HEK293T (cell line): ENCODE results near the gene FBH1.

Experiments used
- FOXK2 ChIP-seq: fragments of 450-650 bp; IDR thresholded peaks from 2 replicates; pipeline ENCODE4 v1.6.1; 2016; ENCODE audit warnings: mild to moderate bottlenecking
- SP1 ChIP-seq: fragments of 450-650 bp; IDR thresholded peaks from 2 replicates; pipeline ENCODE4 v1.6.1; 2017

- TF ChIP-seq FOXK2, result no peak
- no peak for TF ChIP-seq SP1
Measured at GRCh38 chr10:5964736-5965135, 74.7 kb downstream of the FBH1 start.
